ENCODE results near the gene MYO18A.

GRCh38 chr17:29131814-29132682, 48.1 kb downstream of the MYO18A start:
- no peak for TF ChIP-seq CTCF (IDR thresholded peaks at IDR 0.05)
- no peak for TF ChIP-seq POLR2AphosphoS5 (IDR thresholded peaks at IDR 0.05)
- no peak for TF ChIP-seq POLR2A (IDR thresholded peaks at IDR 0.05; ENCODE audit: low read depth)
- no peak for TF ChIP-seq EP300 (IDR thresholded peaks at IDR 0.05)

Data from esophagus muscularis mucosa (tissue), 4 donors.